Measurements from ENCODE around the gene LCE6A.

Gene LCE6A, protein sequence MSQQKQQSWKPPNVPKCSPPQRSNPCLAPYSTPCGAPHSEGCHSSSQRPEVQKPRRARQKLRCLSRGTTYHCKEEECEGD

DNA sequence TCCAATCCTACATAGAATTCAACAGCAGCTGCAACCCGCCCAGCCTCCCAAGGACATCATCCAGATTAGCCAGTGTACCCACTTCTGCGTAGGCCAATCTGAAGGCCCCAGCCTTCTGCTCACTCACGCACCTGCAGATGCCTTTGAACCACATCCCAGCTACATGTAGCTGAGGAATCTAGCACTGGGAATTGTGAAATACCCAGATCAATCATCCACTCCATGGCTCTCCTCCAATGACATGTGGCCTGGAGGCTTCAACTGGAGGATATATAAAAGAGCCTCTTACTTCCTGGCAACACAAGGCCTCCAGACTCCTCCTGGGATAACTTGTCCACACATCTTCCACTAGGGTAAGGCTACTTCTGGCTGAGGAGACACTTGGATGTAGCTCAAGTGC is at the start of gene LCE6A:
Gene LCE6A, plus strand, starts transcription at position 301 of the 400 bp plus-strand sequence. CDS start 665 bp downstream, outside the sequence.
- no peak for DNase-seq

DNA sequence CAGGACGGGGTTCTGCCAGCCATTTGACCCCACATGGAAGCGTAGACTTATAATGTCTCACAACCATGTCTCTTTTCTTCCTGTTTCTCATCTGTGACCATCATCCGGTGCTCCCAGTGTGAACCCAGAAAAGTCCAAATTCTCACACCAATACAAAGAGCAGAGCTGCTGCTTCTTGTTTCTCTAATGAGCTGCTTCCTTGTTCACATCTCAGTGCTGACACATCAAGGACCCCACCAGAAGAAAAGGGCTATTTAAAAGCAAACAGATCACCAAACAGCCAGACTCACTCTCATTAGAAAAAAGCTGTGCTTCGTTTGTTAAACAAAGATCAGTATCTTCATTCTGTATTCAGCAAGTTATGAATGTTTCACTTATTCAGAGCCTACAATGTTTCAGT is 47.0 kb upstream of the LCE6A start:
- no peak for DNase-seq

DNA sequence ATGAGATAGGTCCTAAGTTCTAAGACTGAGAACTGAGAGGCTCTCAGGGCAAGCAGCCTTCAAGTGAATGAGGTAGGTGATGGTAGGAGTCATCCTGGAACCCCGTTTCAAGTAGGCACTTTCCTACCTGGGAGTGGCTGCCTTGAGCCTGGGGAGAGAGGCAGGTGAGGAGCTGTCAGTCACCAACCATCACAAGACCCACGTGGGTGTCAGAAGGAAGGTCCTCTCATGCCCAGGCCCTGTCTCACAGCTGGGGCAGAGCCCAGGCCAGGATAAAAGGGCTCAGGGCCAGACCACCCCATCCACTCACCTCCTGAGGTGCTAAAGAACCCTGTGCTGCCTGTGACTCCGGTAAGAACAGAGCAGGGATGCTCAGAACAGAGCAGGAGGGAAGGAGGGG is 46.2 kb upstream of the LCE6A start, which contains the start of gene LCE1D:
Gene LCE1D, plus strand, starts transcription at position 301 of the 400 bp plus-strand sequence. CDS start 1,074 bp downstream, outside the sequence.
- no peak for DNase-seq

DNA sequence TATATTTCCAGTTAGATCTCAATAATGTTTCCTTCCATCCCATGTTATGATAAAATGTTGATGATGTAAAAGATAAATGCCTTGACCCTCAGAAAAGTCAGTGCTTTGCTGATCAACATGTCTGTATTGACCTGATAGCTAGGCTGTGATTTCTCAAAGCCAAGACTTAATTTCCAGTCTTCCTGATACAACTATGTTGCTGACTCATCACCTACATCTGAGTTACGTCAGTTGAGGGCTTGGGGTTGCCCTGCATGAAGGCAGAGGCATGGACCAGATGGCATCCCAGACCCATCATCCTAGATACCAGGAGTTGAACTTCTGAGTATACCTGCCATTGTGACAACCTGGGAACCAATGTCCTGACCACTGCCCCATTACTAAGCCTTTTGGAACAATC is 41.3 kb upstream of the LCE6A start:
- DNase-seq = no peak

DNA sequence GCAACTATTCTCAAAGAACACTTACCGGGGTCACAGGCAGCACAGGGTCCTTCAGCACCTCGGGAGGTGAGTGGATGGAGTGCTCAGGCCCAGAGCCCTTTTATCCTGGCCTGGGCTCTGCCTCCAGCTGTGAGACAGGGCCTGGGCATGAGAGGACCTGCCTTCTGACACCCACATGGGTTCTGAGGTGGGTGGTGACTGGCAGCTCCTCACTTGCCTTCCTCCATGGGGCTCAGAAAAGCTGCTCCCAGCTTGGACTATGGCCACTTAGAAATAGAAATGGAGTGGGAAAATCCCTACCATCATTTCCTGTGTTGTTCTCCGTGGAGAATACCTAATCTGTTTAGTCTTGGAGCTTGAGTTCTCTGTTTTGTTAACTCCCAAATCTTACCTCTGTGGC is 36.1 kb upstream of the LCE6A start, which contains the start of gene LCE1C:
Gene LCE1C, minus strand, starts transcription at position 76 of the 400 bp plus-strand sequence. CDS start 1,173 bp downstream, outside the sequence.
- no peak for DNase-seq

DNA sequence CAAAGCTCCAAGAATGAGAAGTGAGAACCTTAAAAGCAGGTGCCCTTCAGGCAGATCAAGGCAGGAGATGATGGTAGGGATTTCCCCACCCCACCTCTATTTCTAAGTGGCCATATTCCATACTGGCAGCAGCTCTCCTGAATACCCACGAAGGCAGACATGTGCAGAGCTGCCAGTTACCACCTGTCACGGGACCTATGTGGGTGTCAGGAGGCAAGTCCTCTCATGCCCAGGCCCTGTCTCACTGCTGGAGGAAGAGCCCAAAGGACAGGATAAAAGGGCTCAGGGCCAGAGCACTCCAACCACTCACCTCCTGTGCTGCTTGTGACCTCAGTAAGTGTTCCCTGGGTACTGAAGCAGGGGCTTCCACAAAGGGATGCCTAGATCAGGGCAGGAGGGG is 31.6 kb upstream of the LCE6A start:
- no peak for DNase-seq

DNA sequence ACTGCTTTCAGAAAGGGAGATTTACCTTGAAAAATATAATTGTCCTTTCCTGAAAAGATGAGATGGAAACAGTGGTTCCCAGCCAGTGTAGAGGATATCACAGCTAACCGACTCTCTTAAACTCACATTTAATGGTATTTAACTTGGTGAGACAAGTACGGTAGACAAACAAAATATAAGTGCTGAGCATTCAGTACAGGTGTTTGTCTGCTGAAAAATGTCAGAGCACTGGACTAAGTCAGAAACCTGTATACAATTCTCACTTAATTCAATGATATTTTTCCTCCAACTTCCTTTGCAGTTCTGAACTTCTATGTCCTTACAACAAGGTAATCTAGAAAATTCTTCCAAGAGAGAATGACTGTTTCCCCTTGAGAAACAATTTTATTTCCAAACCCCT is 31.0 kb upstream of the LCE6A start, which contains the start of gene LCE1B:
Gene LCE1B, plus strand, starts transcription at position 301 of the 400 bp plus-strand sequence. CDS start 476 bp downstream, outside the sequence.
- no peak for DNase-seq

DNA sequence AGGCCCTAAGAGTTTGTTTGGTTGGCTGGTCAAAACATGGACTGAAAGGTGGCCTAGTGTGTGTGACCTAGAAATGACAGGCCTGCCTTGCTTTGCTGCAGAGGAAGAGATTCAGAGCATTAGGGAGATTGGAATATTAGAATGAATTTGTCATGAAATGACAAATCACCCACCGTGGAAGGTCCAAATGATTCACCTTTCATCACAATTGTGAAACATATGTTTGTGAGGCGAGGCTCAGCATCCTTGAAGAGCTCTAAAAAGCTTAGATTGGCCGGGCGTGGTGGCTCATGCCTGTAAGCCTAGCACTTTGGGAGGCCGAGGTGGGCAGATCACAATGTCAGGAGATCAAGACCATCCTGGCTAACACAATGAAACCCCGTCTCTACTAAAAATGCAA is 25.3 kb upstream of the LCE6A start:
- no peak for DNase-seq

DNA sequence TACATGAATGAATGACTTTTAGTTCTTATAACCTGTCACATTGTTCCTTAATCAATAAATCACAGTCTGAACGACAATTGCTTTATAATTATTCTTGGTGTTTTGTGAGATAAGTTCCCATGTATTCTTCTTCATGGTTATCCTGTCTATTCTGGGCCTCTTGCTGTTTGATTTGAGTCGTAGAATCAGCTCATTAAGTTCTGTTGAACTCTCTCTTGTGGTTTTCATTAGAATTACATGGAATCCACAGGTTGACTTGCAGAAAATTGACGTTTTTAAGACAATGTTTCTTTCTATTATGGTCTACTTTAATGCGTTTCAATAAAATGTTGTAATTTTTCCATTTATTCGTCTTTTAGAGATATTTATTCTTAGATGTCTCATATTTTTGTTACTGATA is 19.4 kb upstream of the LCE6A start:
- DNase-seq = no peak

DNA sequence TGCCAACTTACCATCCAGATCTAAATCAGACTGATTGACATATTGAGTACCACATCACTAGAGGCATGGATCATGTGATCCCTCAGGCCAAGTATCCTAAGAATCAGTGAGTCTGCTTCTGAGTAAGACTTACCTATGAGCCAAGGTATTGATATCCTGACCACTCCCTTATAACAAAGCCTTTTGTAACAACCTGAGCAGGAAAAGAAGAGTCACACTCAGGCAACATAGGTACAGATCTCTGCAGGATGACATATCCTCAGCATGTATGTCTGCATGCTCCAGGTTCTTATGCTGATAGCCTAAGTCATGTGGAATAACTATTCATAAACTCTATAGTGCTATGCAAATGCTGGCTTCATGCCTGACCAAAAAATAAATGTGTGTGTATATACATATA is 17.7 kb upstream of the LCE6A start:
- DNase-seq = no peak

DNA sequence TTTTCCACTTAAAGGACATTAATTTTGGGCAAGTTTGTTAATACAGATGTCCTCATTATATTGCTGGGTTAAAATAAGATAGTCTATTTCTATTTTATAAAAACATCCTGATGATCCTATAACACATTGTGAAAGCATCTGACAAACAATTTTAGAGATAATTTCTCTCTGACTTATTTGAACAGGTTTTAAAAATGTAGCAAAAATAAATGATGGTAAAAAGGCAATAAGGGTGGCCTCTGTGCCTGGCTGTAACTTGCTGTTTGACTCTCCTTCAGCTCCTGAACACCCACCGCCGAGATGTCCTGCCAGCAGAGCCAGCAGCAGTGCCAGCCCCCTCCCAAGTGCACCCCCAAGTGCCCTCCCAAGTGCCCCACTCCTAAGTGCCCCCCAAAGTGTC is 15.5 kb upstream of the LCE6A start, which contains the start of gene LCE1A:
Gene LCE1A, plus strand, starts transcription at position 301 of the 400 bp plus-strand sequence. Its CDS starts 0 bp downstream, at position 301.
- no peak for DNase-seq

DNA sequence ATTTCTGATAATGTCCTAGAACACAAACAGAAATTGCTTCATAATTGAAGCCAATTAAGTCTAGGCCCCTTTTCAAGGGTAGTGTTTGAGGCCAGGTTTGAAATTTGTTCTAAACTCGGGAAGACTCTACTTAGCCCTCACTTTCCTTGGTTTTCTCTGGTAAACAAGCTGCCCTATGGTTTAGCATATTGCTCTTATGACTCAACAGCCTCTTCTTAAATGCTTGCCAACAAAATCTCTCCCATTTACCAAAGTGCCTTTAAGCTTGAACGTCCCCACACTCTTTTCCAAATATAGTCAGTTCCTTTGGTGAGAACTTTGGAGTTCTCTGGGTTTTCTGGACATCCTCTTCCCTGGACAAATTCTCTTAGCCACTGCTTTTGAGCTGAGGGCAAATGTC is 5.8 kb upstream of the LCE6A start:
- no peak for DNase-seq

DNA sequence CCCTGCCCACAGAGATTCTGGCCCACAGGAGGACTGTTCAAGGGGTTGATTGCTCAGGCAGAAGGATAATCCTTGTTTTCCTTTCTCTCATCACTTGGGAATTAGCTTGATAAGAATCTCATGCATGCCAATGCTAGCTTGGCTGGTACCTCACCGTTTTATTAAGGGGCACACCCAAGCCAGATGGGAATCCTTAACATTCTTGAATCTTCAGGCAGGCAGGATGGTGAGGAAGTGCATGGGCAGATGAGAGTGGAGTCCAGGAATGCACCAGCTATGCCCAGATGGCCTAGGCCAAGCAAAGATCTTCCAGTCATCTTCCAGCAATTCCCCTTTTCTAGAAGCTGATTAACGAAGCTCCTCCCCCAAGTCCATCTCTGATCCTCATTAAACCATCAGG is 13.0 kb downstream of the LCE6A start:
- DNase-seq = no peak

DNA sequence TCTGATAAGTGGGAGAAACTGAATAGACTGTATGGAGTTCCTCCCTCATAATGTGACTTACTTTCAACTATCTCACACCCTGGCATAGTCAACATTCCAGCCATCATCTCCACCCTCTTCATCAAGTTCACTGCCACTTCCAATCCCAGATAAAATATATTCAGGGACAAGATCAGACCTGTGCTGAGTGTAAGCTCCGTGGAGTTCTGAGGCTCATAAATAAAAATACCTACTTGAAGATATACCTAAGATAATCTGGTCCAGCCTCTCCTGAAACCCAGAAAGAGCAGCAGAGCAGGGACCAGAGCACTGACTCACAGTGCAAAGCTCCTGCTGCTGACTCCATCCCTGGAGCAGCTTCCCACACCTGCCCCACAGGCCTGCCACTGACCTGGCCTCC is 15.4 kb downstream of the LCE6A start:
- no peak for DNase-seq

DNA sequence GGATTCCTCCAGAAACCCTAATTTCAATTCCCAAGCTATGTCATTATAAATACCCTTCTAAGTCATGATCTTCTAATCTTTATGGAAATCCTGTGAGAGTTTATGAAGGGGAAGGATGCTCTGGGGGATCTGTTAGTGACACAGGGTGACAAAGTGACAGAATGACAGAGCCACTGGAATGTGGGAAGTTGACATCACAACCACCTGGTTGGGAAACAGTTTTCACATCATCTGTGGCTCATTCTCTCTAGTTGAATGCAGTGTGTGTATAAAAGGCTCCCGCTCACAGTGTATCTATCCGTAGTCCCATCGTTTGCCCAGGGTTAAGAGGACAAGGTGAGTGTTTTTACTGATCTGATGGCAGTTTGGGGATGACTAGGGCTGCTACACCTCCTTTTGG is 17.0 kb downstream of the LCE6A start, which contains the start of gene LCE7A:
Gene LCE7A, plus strand, starts transcription at position 301 of the 400 bp plus-strand sequence. CDS start 702 bp downstream, outside the sequence.
- no peak for DNase-seq

DNA sequence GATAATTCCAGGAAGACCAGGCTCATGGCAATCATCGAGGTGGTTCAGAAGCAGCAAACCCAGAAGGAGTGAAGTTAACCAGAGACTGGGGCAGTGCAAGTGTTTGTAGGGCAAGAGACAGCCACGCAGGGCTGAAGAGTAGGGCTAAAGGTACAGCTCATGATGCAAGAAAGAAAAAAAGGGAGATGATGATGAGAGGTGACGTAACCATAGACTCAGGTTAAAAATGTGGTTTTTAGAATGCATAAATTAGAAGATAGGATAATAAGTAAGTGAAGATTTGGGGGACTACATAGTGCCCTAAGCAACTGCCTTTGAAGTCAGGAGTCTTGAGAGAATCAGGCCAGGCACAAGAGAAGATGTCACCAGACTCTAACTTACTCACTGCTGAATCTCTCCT is 17.5 kb downstream of the LCE6A start:
- DNase-seq = no peak

DNA sequence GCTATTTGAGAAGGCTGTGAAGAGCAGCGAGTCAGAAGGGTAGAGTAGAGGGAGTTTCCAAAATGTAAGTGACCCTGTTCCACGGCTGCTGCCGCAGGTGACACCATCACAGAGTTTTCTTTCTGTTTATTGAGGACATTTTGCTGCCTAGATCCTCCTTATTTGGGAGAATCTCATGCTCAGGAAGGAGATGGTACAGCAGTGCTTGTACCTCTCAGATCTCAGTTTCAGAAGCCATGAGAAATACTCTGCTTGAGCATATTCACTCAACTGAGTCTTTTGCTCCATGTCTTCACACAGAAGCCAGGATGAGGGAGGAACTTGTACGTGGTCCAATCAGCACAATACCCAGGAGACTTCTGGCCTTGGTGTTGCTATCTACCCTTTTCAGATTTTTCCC is 18.7 kb downstream of the LCE6A start:
- no peak for DNase-seq

DNA sequence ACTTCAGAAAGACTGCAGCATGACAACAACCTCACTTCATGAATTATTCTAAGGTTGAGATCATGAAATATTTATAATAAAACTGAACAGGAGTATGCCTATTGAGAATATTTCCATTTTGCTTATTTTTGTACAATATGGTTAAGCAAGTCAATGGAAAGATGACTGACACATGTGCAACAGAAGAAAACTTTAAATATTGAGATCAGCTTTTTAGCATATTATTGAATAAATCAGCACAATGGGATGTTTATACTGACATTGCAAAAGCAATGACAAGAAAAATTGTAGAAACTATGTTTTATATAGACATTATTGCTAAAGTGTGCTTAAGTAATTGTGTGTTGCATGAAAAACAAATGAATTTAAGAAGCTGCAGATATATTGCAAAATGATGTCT is 21.8 kb downstream of the LCE6A start:
- DNase-seq = no peak

DNA sequence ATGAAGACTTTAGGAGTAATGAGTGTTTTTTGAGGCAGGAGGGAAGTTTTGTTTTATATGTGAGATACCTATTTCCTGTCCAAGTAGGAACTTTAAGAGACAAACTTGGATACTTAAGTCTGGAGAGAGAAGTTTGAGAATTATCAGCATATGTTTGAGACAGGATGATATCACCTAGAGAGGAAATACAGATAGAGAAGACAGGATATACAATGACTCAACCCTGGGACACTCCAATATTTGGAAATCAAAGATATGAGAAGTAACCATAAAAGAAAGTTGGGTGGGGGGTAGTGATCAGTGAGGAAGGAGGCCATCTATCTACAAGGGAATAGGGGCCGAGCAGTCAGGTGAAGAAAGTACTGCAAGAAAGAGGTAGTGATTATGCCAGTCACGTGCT is 23.7 kb downstream of the LCE6A start:
- DNase-seq = no peak

DNA sequence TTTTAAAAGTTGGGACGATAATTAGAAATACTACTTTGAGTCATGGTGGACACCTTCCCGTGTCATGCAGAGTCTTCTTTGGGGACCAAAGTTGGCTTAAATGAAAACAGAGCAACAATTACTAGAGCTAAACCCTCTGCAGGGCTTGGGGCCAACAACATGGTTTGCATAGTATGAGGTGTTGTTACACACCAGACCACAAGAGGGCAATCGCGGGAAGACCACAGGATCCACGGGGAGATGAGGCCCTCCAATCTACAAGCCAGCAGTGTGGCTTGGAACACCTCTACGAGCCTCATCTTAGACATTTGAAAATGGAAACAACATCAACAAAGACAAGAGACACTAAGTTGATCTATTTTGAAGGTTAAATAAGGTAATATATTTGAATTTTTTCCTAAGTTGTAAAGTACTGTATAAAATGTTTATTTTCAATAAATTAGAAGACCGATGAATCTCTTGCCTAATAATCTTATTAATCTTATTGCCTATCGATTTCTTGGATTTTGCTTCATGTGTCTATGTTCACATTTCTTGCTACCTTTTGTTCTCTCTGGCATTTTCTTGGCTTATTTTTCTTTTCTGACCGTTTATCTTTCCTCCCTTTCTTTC is 27.3 kb downstream of the LCE6A start:
- DNase-seq = peak; percentile 4

DNA sequence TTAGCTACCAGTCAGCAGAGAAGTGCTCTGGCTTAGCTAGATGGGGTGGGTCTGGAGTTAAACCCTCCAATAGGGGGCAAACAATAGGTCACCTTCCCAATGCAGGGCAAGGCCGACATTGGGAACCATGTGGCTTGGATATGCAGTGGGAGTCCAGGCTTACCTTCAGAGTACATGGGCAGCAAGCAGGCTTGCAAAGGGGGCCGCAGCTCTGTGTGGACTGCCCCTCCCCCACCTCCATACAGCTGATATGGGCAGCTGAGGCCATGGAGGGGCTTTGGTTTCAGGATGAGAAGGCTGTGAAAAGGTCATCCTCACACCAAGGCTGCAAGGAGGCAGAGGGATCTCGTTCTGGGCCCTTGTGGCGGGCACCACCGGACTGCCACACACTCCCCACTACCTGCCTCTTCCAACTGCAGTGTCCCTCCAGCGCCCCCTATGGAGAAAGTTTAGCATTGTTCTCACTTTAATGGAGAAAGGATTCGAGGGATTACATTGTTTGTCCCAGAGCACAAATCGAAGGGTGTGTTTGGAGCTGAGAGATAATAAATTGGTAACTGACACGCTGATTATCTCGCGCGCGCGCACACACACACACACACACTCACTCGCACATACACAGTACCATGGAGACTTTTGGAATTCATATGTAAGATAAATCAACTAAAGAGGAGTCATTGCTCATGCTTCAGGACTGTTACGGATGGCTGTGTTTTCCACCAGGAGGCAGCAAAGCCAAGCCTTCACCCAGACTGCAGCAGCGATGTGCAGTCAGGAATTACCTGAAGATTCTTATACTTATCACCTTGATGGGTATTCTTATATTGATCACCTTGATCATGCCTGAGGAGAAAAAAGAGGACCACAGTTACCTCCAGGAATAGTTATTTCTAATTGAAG is 28.4 kb downstream of the LCE6A start:
- DNase-seq = no peak

DNA sequence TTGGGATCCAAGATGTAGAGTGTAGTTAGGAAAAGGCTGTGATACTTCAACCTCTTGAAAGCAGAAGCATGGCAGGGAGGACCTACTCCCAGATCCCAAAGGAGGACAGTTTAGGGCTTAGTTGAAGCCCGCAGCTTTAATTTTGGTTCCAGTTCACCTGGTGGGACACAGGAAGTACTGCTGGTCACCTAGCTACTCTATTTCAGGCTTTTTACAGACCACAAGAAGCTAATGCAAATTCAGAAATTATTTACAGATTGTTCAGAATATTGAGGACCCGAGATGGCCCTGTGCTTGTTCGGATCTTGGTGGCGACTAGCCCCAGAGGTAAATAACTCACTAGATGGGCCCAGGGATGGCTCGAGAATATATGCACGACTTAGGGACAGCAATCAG is 29.1 kb downstream of the LCE6A start:
- DNase-seq = no peak

DNA sequence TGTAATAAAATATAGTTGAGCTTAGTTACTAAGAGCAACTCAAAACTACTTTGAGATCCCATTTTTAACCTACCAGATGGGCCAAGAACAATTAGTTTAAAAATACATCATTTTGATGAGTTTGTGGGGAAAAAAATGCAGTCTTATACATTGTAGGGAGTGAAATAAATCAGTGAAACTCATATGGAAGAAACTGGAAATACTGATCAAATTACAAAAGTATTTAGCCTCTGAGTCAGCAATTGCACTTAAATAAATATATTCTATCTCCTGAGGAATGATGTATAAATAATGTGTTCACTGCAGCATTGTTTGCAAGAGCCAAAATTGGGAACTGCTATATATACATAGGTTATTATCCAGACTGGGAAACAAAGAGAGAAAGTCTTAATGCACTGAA is 30.8 kb downstream of the LCE6A start:
- DNase-seq = no peak

DNA sequence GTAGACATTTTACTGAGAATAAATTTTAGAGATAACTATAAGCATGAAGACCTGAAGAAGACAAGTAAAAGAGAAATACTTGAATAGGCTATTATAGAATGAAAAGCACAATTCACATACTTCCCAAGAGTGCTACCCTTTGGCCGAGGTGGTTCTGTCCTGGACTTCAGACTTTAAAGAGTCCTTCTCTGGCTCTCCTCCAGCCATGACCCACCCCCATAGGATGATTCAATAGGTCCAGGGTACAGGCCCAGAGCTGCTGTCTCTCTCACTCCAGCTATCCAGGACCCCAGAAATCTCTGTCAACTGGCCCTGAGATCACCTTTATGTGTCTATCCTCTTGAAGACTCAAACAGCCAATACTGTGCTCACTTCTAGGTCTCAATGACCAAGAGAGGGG is 34.2 kb downstream of the LCE6A start:
- no peak for DNase-seq
